Neural progenitor cell (in vitro differentiated cells): ENCODE results near the gene TPP2. TPM values are rescaled to one million over a fixed set of nuclear protein-coding genes. Genes with fewer than 3 reads are reported as not detected.

ENCODE experiments used
- DNase-seq: peaks from one replicate; pipeline ENCODE4 v3.0.0-alpha.2; 2016; ENCODE audit warnings: low spot score
- H2AFZ ChIP-seq: fragments of 200-600 bp; sonication (generic); replicated peaks from 2 replicates; pipeline ENCODE4 v1.6.1; 2016; ENCODE audit warnings: antibody characterized with exemption
- H3F3A ChIP-seq: fragments of 200-600 bp; sonication (generic); 2 replicates; pipeline ENCODE4 v1.6.1; 2016; ENCODE audit warnings: antibody characterized with exemption, low read depth
- H3K27ac ChIP-seq: fragments of 200-600 bp; sonication (generic); 2 replicates; pipeline ENCODE4 v1.5.1; 2016; ENCODE audit warnings: mild to moderate bottlenecking
- H3K27me3 ChIP-seq: fragments of 200-600 bp; sonication (generic); 2 replicates; pipeline ENCODE4 v1.6.1; 2016; ENCODE audit warnings: mild to moderate bottlenecking, moderate library complexity
- H3K36me3 ChIP-seq: fragments of 200-600 bp; sonication (generic); 2 replicates; pipeline ENCODE4 v1.5.1; 2016
- H3K4me1 ChIP-seq: fragments of 200-600 bp; sonication (generic); 2 replicates; pipeline ENCODE4 v1.6.1; 2016; ENCODE audit warnings: mixed run types
- H3K4me2 ChIP-seq: fragments of 200-600 bp; sonication (generic); 2 replicates; pipeline ENCODE4 v1.6.1; 2016
- H3K4me3 ChIP-seq: fragments of 200-600 bp; sonication (generic); 2 replicates; pipeline ENCODE4 v1.5.1; 2016
- H3K79me2 ChIP-seq: fragments of 200-600 bp; sonication (generic); 2 replicates; pipeline ENCODE4 v1.6.1; 2016; ENCODE audit warnings: low read depth
- H3K9ac ChIP-seq: fragments of 200-600 bp; sonication (generic); 2 replicates; pipeline ENCODE4 v1.6.1; 2016
- H3K9me3 ChIP-seq: fragments of 200-600 bp; sonication (generic); 2 replicates; pipeline ENCODE4 v1.5.1; 2016; ENCODE audit warnings: low read depth
- H4K20me1 ChIP-seq: fragments of 200-600 bp; sonication (generic); 2 replicates; pipeline ENCODE4 v1.6.1; 2016; ENCODE audit warnings: low read depth
- H3K27ac Mint-ChIP-seq: 3 replicates; pipeline ENCODE4 v1.8.0; 2021; ENCODE audit warnings: mixed read lengths
- H3K27me3 Mint-ChIP-seq: 2 replicates; pipeline ENCODE4 v1.8.0; 2022; ENCODE audit warnings: low read depth, mild to moderate bottlenecking, inconsistent platforms, moderate library complexity, mixed read lengths; ENCODE audit not compliant: insufficient read depth
- H3K36me3 Mint-ChIP-seq: 3 replicates; pipeline ENCODE4 v1.8.0; 2021; ENCODE audit warnings: mixed read lengths
- H3K4me1 Mint-ChIP-seq: 3 replicates; pipeline ENCODE4 v1.8.0; 2021; ENCODE audit warnings: mixed read lengths
- H3K4me3 Mint-ChIP-seq: 3 replicates; pipeline ENCODE4 v1.8.0; 2021; ENCODE audit warnings: mild to moderate bottlenecking, moderate library complexity, mixed read lengths
- H3K9me3 Mint-ChIP-seq: 3 replicates; pipeline ENCODE4 v1.8.0; 2020; ENCODE audit warnings: mixed read lengths
- EZH2 ChIP-seq: fragments of 200-600 bp; sonication (generic); IDR thresholded peaks from 2 replicates; pipeline ENCODE4 v1.6.1; 2017; ENCODE audit warnings: antibody characterized with exemption, mild to moderate bottlenecking, moderate library complexity
- EZH2phosphoT487 ChIP-seq: fragments of 200-600 bp; sonication (generic); IDR thresholded peaks from 2 replicates; pipeline ENCODE4 v1.6.1; 2017; ENCODE audit warnings: antibody characterized with exemption
- total RNA-seq: library from RNA; depleted of rRNA; stranded (reverse); fragments of >200 nt; gene quantifications from 2 replicates; pipeline ENCODE4 v1.2.3, GENCODE V29; 2015; ENCODE audit warnings: low replicate concordance
- TF ChIP-seq, protein P1 (sequence below): fragments of 200-600 bp; sonication (generic); IDR thresholded peaks from 2 replicates; pipeline ENCODE4 v1.5.1; 2017; ENCODE audit warnings: antibody characterized with exemption, mild to moderate bottlenecking

Gene TPP2
- total RNA-seq, 1 donor from 2014 or later, result 137 TPM

DNA sequence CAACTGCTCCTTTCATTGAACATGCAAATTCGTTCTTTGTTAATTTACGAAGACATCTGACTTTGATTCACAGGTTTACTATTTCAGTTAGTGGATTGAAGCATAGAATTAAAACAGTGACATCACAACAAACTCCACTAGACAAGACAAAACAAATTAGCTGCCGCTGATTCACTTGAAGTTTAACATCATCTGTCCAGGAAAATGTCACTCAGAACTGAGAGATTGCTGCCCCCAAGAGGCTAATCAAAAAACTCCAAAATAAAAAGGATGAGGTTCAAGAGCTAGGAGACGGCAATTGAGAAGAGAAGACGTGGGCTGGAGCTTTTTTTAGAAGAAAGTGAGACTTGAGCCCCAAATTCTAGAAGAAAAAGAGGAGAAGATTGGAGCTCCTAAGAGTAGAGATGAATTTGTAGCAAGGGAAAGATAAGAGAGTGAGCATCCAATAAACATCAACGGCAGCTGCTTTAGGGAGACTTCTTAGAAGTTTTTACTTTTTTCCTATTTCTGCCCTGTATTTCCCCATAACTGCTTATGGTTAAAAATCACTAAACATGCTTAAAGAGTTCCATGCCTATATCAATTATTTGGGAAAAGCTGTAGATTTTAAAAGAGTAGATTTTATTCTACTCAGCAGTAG, 40.8 kb upstream of the TPP2 start:
- no peak overlapping the region for H2AFZ ChIP-seq
- peak; percentile 39 for DNase-seq

DNA sequence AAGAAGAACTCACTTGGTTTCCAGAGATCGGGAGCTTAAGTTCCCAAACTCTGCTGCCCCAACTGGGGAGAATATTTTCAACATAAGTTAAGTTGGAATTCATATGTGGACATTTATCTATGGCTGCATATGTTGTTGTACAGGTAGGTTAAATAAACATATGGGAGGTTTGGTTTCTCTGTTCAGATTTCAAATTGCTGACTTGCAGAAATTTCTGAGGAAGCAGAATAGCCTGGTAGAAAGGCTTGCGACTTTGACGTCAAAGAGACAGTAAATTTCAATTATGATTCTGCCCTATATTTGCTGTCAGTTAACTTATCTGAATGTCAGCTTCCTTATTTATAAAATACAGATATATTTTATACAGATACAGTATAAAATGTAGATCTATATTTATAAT, 40.0 kb upstream of the TPP2 start:
- Mint-ChIP-seq H3K4me1 (no peaks in the 10 kb centered on the region), H3K36me3 (no peaks in the 10 kb centered on the region), H3K9me3 (no peaks in the 10 kb centered on the region), H3K27me3 (no peaks in the 10 kb centered on the region), H3K27ac (no peak overlapping the region), H3K4me3 (no peak overlapping the region)
- no peaks in the 10 kb centered on the region for H3K36me3 ChIP-seq
- no peak overlapping the region for H2AFZ ChIP-seq
- H3K4me1 ChIP-seq, result no peaks in the 10 kb centered on the region
- H3K9ac ChIP-seq, result no peak overlapping the region
- H3K27ac ChIP-seq, result no peak overlapping the region
- H3K27me3 ChIP-seq, result no peaks in the 10 kb centered on the region
- TF ChIP-seq, protein P1, sequence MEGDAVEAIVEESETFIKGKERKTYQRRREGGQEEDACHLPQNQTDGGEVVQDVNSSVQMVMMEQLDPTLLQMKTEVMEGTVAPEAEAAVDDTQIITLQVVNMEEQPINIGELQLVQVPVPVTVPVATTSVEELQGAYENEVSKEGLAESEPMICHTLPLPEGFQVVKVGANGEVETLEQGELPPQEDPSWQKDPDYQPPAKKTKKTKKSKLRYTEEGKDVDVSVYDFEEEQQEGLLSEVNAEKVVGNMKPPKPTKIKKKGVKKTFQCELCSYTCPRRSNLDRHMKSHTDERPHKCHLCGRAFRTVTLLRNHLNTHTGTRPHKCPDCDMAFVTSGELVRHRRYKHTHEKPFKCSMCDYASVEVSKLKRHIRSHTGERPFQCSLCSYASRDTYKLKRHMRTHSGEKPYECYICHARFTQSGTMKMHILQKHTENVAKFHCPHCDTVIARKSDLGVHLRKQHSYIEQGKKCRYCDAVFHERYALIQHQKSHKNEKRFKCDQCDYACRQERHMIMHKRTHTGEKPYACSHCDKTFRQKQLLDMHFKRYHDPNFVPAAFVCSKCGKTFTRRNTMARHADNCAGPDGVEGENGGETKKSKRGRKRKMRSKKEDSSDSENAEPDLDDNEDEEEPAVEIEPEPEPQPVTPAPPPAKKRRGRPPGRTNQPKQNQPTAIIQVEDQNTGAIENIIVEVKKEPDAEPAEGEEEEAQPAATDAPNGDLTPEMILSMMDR, result no peak
- TF ChIP-seq EZH2 (no peak), EZH2phosphoT487 (no peak)
- H4K20me1 ChIP-seq, result no peaks in the 10 kb centered on the region
- peaks cover 7% of the 10 kb centered on the region for H3F3A ChIP-seq
- H3K9me3 ChIP-seq, result no peaks in the 10 kb centered on the region
- no peaks in the 10 kb centered on the region for H3K79me2 ChIP-seq
- H3K4me2 ChIP-seq, result no peak overlapping the region
- no peak for DNase-seq
- no peak overlapping the region for H3K4me3 ChIP-seq

More for the DNA sequence above, 40.8 kb upstream of the TPP2 start:
- Histone ChIP-seq H3K27me3 (no peaks in the 10 kb centered on the region), H3K4me2 (no peak overlapping the region), H4K20me1 (no peaks in the 10 kb centered on the region), H3K9me3 (no peaks in the 10 kb centered on the region), H3K9ac (no peak overlapping the region), H3K79me2 (no peaks in the 10 kb centered on the region), H3F3A (peaks cover 7% of the 10 kb centered on the region), H3K4me1 (no peaks in the 10 kb centered on the region), H3K4me3 (no peak overlapping the region), H3K36me3 (no peaks in the 10 kb centered on the region), H3K27ac (no peak overlapping the region)
- no peak overlapping the region for H3K4me3 Mint-ChIP-seq
- no peaks in the 10 kb centered on the region for H3K27me3 Mint-ChIP-seq
- H3K4me1 Mint-ChIP-seq, result no peaks in the 10 kb centered on the region
- H3K27ac Mint-ChIP-seq, result no peak overlapping the region
- no peaks in the 10 kb centered on the region for H3K9me3 Mint-ChIP-seq
- H3K36me3 Mint-ChIP-seq, result no peaks in the 10 kb centered on the region
- TF ChIP-seq, protein P1, result peak; percentile 64
- TF ChIP-seq EZH2phosphoT487, result no peak

DNA sequence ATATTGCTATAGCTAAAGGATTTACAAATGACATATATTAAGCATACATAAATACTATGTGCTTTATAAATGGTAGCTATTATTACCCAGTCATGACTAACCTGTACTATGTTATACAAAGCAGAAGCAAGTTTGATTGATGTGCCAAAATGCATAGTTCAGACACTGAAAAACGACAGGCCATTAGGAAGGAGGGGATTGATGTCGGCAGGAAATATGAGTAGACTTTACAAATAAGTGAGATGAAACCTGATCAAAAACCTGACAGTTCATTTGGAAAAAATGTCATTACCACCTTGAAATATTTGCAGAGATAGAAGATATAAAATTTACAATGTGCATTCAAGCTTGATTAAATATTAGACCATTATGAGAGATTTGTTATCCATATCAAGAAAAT, 38.8 kb upstream of the TPP2 start:
- Histone ChIP-seq H3K79me2 (no peaks in the 10 kb centered on the region), H3K9me3 (no peaks in the 10 kb centered on the region), H3K4me1 (no peaks in the 10 kb centered on the region), H3K27ac (no peak overlapping the region), H3F3A (peaks cover 7% of the 10 kb centered on the region), H3K36me3 (no peaks in the 10 kb centered on the region), H3K4me2 (no peak overlapping the region), H3K27me3 (no peaks in the 10 kb centered on the region), H3K9ac (no peak overlapping the region), H2AFZ (no peak overlapping the region), H3K4me3 (no peak overlapping the region), H4K20me1 (no peaks in the 10 kb centered on the region)
- TF ChIP-seq, protein P1, result no peak
- no peak for TF ChIP-seq EZH2
- TF ChIP-seq EZH2phosphoT487, result no peak
- no peak overlapping the region for H3K27ac Mint-ChIP-seq
- no peaks in the 10 kb centered on the region for H3K27me3 Mint-ChIP-seq
- H3K9me3 Mint-ChIP-seq, result no peaks in the 10 kb centered on the region
- no peak for DNase-seq
- no peaks in the 10 kb centered on the region for H3K4me1 Mint-ChIP-seq
- H3K4me3 Mint-ChIP-seq, result no peak overlapping the region
- no peaks in the 10 kb centered on the region for H3K36me3 Mint-ChIP-seq
